A549 (cell line): ENCODE results near the gene HOXA5. TPM values are rescaled to one million over a fixed set of nuclear protein-coding genes. Genes with fewer than 3 reads are reported as not detected.

Experiments
- ATAC-seq, 2 experiments: fragments of 200-7000 bp in 1 of 2; fragments of >200 bp in 1 of 2; cut with Nextera tagmentation in 1 of 2; cut with Tn5 transposase in 1 of 2; 3 replicates each; pipeline versions ENCODE4 v1.8.0 to v1.9.1; 2018 to 2020; ENCODE audit warnings: mild to moderate bottlenecking in 1 of 2, moderate library complexity in 1 of 2
- CTCF ChIA-PET: fragments of 300-600 bp; sonication (Branson Sonifier 250); formaldehyde crosslinking; extraction: SDS; loops from one replicate; lab custom pipeline; 2021; ENCODE audit warnings: antibody characterized with exemption, inconsistent platforms; lab: Yijun Ruan, JAX
- POLR2A ChIA-PET: fragments of 350-600 bp; formaldehyde crosslinking; extraction: SDS; loops from one replicate; lab custom pipeline; 2021; ENCODE audit warnings: antibody characterized with exemption, inconsistent platforms; lab: Yijun Ruan, JAX
- DNase-seq, 2 experiments: peaks; one replicate each; pipeline versions ENCODE4 v3.0.0 to v3.0.0-alpha.2; 2011 to 2016; ENCODE audit warnings: low read depth in 1 of 2, low spot score in 1 of 2
- FAIRE-seq: peaks from 2 replicates; lab custom pipeline; 2011; peaks lifted over from hg19 to GRCh38; lab: Jason Lieb, UNC
- H3K27ac ChIP-seq, 2 experiments: fragments of >200 bp; sonication (Bioruptor Twin); formaldehyde crosslinking; 3 replicates each; pipeline ENCODE4 v1.5.1; 2016 to 2017
- H3K4me1 ChIP-seq: fragments of >200 bp; sonication (Bioruptor Twin); formaldehyde crosslinking; 3 replicates; pipeline ENCODE4 v1.6.1; 2016
- H3K4me2 ChIP-seq: fragments of >200 bp; sonication (Bioruptor Twin); formaldehyde crosslinking; 3 replicates; pipeline ENCODE4 v1.6.1; 2016
- H3K4me3 ChIP-seq: fragments of >200 bp; sonication (Bioruptor Twin); formaldehyde crosslinking; 3 replicates; pipeline ENCODE4 v1.5.1; 2016
- H3K9me3 ChIP-seq: fragments of >200 bp; sonication (Bioruptor Twin); formaldehyde crosslinking; 3 replicates; pipeline ENCODE4 v1.6.1; 2016
- BHLHE40 ChIP-seq: IDR thresholded peaks from 2 replicates; pipeline ENCODE4 v1.6.1; 2012; ENCODE audit warnings: low read depth, low read length, inconsistent platforms
- CBX2 ChIP-seq: fragments of 200-600 bp; sonication (generic); IDR thresholded peaks from 2 replicates; pipeline ENCODE4 v1.6.1; 2016; ENCODE audit warnings: low read depth, mild to moderate bottlenecking, borderline replicate concordance
- CHD4 ChIP-seq: fragments of 200-600 bp; sonication (generic); IDR thresholded peaks from 2 replicates; pipeline ENCODE4 v1.6.1; 2016; ENCODE audit warnings: antibody characterized with exemption, mild to moderate bottlenecking, borderline replicate concordance
- EHF ChIP-seq: fragments of 250-450 bp; sonication (Bioruptor Pico); IDR thresholded peaks from 2 replicates; pipeline ENCODE4 v1.5.0; 2020; ENCODE audit warnings: mild to moderate bottlenecking
- EP300 ChIP-seq, 2 experiments: fragments of >200 bp; sonication (Bioruptor Twin); formaldehyde crosslinking; IDR thresholded peaks; 2 replicates in 1 of 2; 3 replicates in 1 of 2; pipeline ENCODE4 v1.6.1; 2016 to 2017
- ESRRA ChIP-seq: fragments of 150-350 bp; IDR thresholded peaks from 2 replicates; pipeline ENCODE4 v1.6.1; 2014; ENCODE audit warnings: mild to moderate bottlenecking, low read length, borderline replicate concordance
- HES2 ChIP-seq: fragments of >200 bp; sonication (Bioruptor Twin); formaldehyde crosslinking; IDR thresholded peaks from 2 replicates; pipeline ENCODE4 v1.6.1; 2016
- HEYL ChIP-seq: fragments of 250-450 bp; sonication (Bioruptor Pico); IDR thresholded peaks from 2 replicates; pipeline ENCODE4 v1.8.0; 2021; ENCODE audit warnings: mild to moderate bottlenecking, moderate library complexity
- HOXA7 ChIP-seq: fragments of 250-450 bp; sonication (Bioruptor Pico); IDR thresholded peaks from 2 replicates; pipeline ENCODE4 v1.5.0; 2020; ENCODE audit warnings: mild to moderate bottlenecking, moderate library complexity
- HOXB5 ChIP-seq: fragments of 250-450 bp; sonication (Bioruptor Pico); IDR thresholded peaks from 2 replicates; pipeline ENCODE4 v1.5.0; 2020; ENCODE audit warnings: mild to moderate bottlenecking, moderate library complexity
- KDM1A ChIP-seq: fragments of 200-600 bp; sonication (generic); IDR thresholded peaks from 2 replicates; pipeline ENCODE4 v1.6.1; 2016; ENCODE audit warnings: low read depth, mild to moderate bottlenecking
- KDM5A ChIP-seq: fragments of 200-600 bp; sonication (generic); IDR thresholded peaks from 2 replicates; pipeline ENCODE4 v1.6.1; 2016; ENCODE audit warnings: antibody characterized with exemption, mild to moderate bottlenecking
- MAX ChIP-seq: IDR thresholded peaks from 2 replicates; pipeline ENCODE4 v1.6.1; 2012
- MAZ ChIP-seq: fragments of 150-350 bp; IDR thresholded peaks from 2 replicates; pipeline ENCODE4 v1.6.1; 2014; ENCODE audit warnings: antibody characterized with exemption, low read depth, low read length, borderline replicate concordance
- MYC ChIP-seq: IDR thresholded peaks from 2 replicates; pipeline ENCODE4 v1.6.1; 2012; ENCODE audit warnings: mild to moderate bottlenecking, inconsistent platforms, low read length, improper control_type of control experiment, borderline replicate concordance
- NFE2L2 ChIP-seq: fragments of 150-350 bp; conservative IDR thresholded peaks from 2 replicates; pipeline ENCODE4 v1.6.1; 2014; ENCODE audit warnings: low read length
- NR3C1 ChIP-seq: fragments of >200 bp; sonication (Bioruptor Twin); formaldehyde crosslinking; IDR thresholded peaks from 3 replicates; pipeline ENCODE4 v1.6.1; 2017
- PBX3 ChIP-seq: IDR thresholded peaks from 2 replicates; pipeline ENCODE4 v1.6.1; 2012
- RARB ChIP-seq: fragments of 250-450 bp; sonication (Bioruptor Pico); IDR thresholded peaks from 2 replicates; pipeline ENCODE4 v1.8.0; 2021; ENCODE audit warnings: mild to moderate bottlenecking, moderate library complexity
- RCOR1 ChIP-seq: fragments of 150-350 bp; IDR thresholded peaks from 2 replicates; pipeline ENCODE4 v1.6.1; 2014; ENCODE audit warnings: antibody characterized with exemption, low read length, low read depth
- RFX5 ChIP-seq: fragments of 450-650 bp; IDR thresholded peaks from 2 replicates; pipeline ENCODE4 v1.7.1; 2014; ENCODE audit warnings: antibody characterized with exemption, mild to moderate bottlenecking, moderate library complexity
- SREBF2 ChIP-seq: fragments of 450-650 bp; IDR thresholded peaks from 2 replicates; pipeline ENCODE4 v1.6.1; 2014; ENCODE audit warnings: mild to moderate bottlenecking, moderate library complexity
- TP53 ChIP-seq: fragments of 250-450 bp; sonication (Bioruptor Pico); IDR thresholded peaks from 2 replicates; pipeline ENCODE4 v1.5.0; 2021; ENCODE audit warnings: mild to moderate bottlenecking, moderate library complexity
- ZFP36 ChIP-seq: fragments of 450-650 bp; IDR thresholded peaks from 2 replicates; pipeline ENCODE4 v1.6.1; 2014; ENCODE audit warnings: borderline replicate concordance; ENCODE audit not compliant: partially characterized antibody
- ZNF302 ChIP-seq: fragments of 250-450 bp; sonication (Bioruptor Pico); IDR thresholded peaks from 2 replicates; pipeline ENCODE4 v1.9.0; 2021; ENCODE audit warnings: inconsistent platforms, mild to moderate bottlenecking, moderate library complexity
- WGBS: methylation state at CpG from one replicate; pipeline ENCODE4 v1.1.6; 2017; ENCODE audit errors: missing lambda C conversion rate; 5-methylcytosine and 5-hydroxymethylcytosine counted together
- polyA plus RNA-seq, 4 experiments: library from polyadenylated mRNA; depleted of rRNA in 3 of 4; stranded (reverse); fragments of >200 nt; fragmentation: RNase III in 1 of 4; extraction: RNeasy Plus Mini Kit Qiagen cat#74134 plus additional on column Dnase treatment in 1 of 4; gene quantifications; 2 replicates in 3 of 4; 3 replicates in 1 of 4; pipeline ENCODE4 v1.2.3, GENCODE V29; 2011 to 2017

HOXA5 gene
- polyA plus RNA-seq, 2 of the 4 experiments (the other 2 are of a cell fraction), result 4.0 to 6.5 TPM

- Histone ChIP-seq H3K4me1 (no peaks in the 10 kb centered on the region), H3K27ac (no peak overlapping the region), H3K4me2 (no peak overlapping the region), H3K4me3 (no peak overlapping the region), H3K9me3 (no peaks in the 10 kb centered on the region)
- DNase-seq, result no peak
- no peak for TF ChIP-seq HES2
- no peak for TF ChIP-seq NFE2L2
- TF ChIP-seq EHF (CRISPR knock-in tag), result no peak
- no peak for TF ChIP-seq CHD4
- TF ChIP-seq RARB, result no peak
- TF ChIP-seq HOXA7 (CRISPR knock-in tag), result no peak
- TF ChIP-seq TP53 (CRISPR knock-in tag), result no peak
- TF ChIP-seq ZNF302 (CRISPR knock-in tag), result no peak
- TF ChIP-seq MAX, result no peak
- no peak for TF ChIP-seq ESRRA
- no peak for TF ChIP-seq EP300 (IDR thresholded peaks at IDR 0.05)
- no peak for TF ChIP-seq PBX3
- no peak for TF ChIP-seq MAZ
- no peak for TF ChIP-seq RFX5
- no peak for TF ChIP-seq SREBF2
- ATAC-seq, result no peak
- WGBS, result 94% methylated on average over 58 of the region's 78 CpGs
- ChIA-PET CTCF (interaction anchor here (0.6 to 4.8 kb wide), 5 partner anchors 13 to 903 kb away, joined by 3 to 58 read pairs (median 15); no protein-coding TSS in a partner anchor), POLR2A (interaction anchor here (0.7 kb wide), 1 partner anchor 9 kb away, joined by 4 read pairs; no protein-coding TSS in a partner anchor)
- no peak for FAIRE-seq
Observed at GRCh38 chr7:27192546-27193334, 49.3 kb upstream of the HOXA5 start.

- Histone ChIP-seq H3K4me2 (no peak overlapping the region), H3K27ac (no peak overlapping the region), H3K4me3 (no peak overlapping the region), H3K4me1 (no peaks in the 10 kb centered on the region), H3K9me3 (no peaks in the 10 kb centered on the region)
- WGBS, result 94% methylated on average over 39 of the region's 42 CpGs
- FAIRE-seq, result no peak
- ATAC-seq, result no peak
- TF ChIP-seq KDM5A (no peak), KDM1A (no peak), CBX2 (no peak), NFE2L2 (no peak), ZFP36 (no peak), RCOR1 (no peak)
- ChIA-PET POLR2A (interaction anchor here (0.7 kb wide), 1 partner anchor 8 kb away, joined by 4 read pairs; no protein-coding TSS in a partner anchor), CTCF (interaction anchor here (0.6 to 4.8 kb wide), 4 partner anchors 12 to 904 kb away, joined by 4 to 58 read pairs (median 22); no protein-coding TSS in a partner anchor)
- DNase-seq, result no peak
Observed at GRCh38 chr7:27191833-27192545, 48.5 kb upstream of the HOXA5 start.

GRCh38 chr7:27191161-27191731 is 47.8 kb upstream of the HOXA5 start:
- DNase-seq, result no peak
- no peak for FAIRE-seq
- Histone ChIP-seq H3K4me3 (no peak overlapping the region), H3K9me3 (no peaks in the 10 kb centered on the region), H3K4me1 (peaks cover 4% of the 10 kb centered on the region; the same call in 1 of the 3 replicates), H3K27ac (no peak overlapping the region), H3K4me2 (no peak overlapping the region)
- WGBS, result 91% methylated on average over 15 of the region's 15 CpGs
- CTCF ChIA-PET, result interaction anchor here (0.8 to 3.8 kb wide), 4 partner anchors 12 to 829 kb away, joined by 3 to 30 read pairs (median 10); no protein-coding TSS in a partner anchor
- POLR2A ChIA-PET, result no interaction called here
- ATAC-seq, result no peak
- TF ChIP-seq MYC (no peak), NR3C1 (no peak), HEYL (no peak), HOXB5 (CRISPR knock-in tag) (no peak), ZNF302 (CRISPR knock-in tag) (no peak), BHLHE40 (no peak)
